DMS79 (cell line): ENCODE measurements around the gene TM4SF1.

Experiments
- DNase-seq: peaks from one replicate; lab custom pipeline; 2025; lab: John Stamatoyannopoulos, UW

The TM4SF1 gene

GRCh38 chr3:149375501-149376196 lies 1.8 kb downstream of the TM4SF1 start:
- DNase-seq: no peak

GRCh38 chr3:149374793-149375500 lies 2.5 kb downstream of the TM4SF1 start:
- no peak for DNase-seq

GRCh38 chr3:149374391-149374790 lies 3.1 kb downstream of the TM4SF1 start:
- no peak for DNase-seq

GRCh38 chr3:149373235-149374125 lies 4.0 kb downstream of the TM4SF1 start:
- no peak for DNase-seq

GRCh38 chr3:149371723-149372114 lies 5.7 kb downstream of the TM4SF1 start:
- DNase-seq: no peak

- DNase-seq: no peak
Observed at GRCh38 chr3:149371001-149371722, 6.3 kb downstream of the TM4SF1 start.

- no peak for DNase-seq
Observed at GRCh38 chr3:149369991-149370866, 7.2 kb downstream of the TM4SF1 start.

- DNase-seq: no peak
Observed at GRCh38 chr3:149368674-149369497, 8.6 kb downstream of the TM4SF1 start.

- DNase-seq: no peak
Observed at GRCh38 chr3:149368201-149368673, 9.2 kb downstream of the TM4SF1 start.

- no peak for DNase-seq
Observed at GRCh38 chr3:149366941-149367840, 10.3 kb downstream of the TM4SF1 start.

- no peak for DNase-seq
Observed at GRCh38 chr3:149366031-149366430, 11.4 kb downstream of the TM4SF1 start.

GRCh38 chr3:149364624-149365023 lies 12.8 kb downstream of the TM4SF1 start:
- DNase-seq: no peak

- DNase-seq: no peak
Observed at GRCh38 chr3:149363053-149363452, 14.4 kb downstream of the TM4SF1 start.

GRCh38 chr3:149362366-149362765 lies 15.1 kb downstream of the TM4SF1 start:
- DNase-seq: no peak

GRCh38 chr3:149356630-149357029 lies 20.8 kb downstream of the TM4SF1 start:
- no peak for DNase-seq

- DNase-seq: no peak
Observed at GRCh38 chr3:149356044-149356592, 21.3 kb downstream of the TM4SF1 start.

- no peak for DNase-seq
Observed at GRCh38 chr3:149353581-149354184, 23.8 kb downstream of the TM4SF1 start.

- DNase-seq: no peak
Observed at GRCh38 chr3:149352556-149352955, 24.9 kb downstream of the TM4SF1 start.
